HG02870 (cell line): Measurements from ENCODE around the gene CALN1.
"Not testable (repeated sequence)": the region's sequence is repeated elsewhere in the genome, so short reads cannot be mapped to it uniquely, and the experiment has no call there.

ENCODE experiments used
- ATAC-seq: cut with Tn5 transposase; IDR thresholded peaks from one replicate; pipeline ENCODE4 v1.9.1; 2021; ENCODE audit warnings: mild to moderate bottlenecking, moderate library complexity; ENCODE audit not compliant: unreplicated experiment

Gene CALN1

DNA sequence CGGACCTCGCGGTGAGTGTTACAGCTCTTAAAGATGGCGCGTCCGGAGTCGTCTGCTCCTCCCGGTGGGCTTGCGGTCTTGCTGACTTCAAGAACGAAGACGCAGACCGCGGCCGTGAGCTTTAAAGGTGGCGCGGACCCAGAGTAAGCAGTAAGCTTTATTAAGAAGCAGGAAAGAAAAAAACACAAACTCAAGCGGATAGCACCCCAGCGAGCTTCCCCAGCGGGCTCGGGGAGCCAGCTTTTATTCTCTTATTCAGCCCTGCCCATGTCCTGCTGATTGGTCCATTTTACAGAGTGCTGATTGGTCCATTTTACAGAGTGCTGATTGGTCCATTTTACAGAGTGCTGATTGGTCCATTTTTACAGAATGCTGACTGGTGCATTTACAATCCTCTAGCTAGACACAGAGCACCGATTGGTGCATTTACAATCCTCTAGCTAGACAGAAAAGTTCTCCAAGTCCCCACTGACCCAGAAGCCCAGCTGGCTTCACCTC is at the start of gene CALN1:
TSS of gene CALN1 (minus strand) at position 218 of the 498 bp plus-strand sequence.
- ATAC-seq: not testable (repeated sequence)

DNA sequence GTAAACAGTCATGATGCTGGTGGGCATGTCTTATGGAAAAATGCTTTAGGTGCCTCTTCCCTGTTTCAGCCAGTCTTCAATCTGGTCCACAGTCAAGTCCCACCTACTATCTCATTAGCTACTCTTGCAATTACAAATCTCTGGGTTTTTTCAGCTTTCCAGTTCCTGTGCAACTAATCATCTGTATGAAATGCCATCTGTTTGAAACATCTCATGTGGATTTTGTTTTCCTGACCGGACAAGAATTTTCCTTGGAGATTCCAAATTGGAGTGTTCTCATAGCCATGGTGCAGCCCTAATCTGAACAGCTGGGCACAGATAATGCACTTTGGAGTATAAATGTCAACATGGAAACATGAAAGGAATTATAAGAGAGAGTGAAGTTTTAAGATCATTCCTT is 41.3 kb upstream of the CALN1 start:
- no peak for ATAC-seq

GRCh38 chr7:72447465-72448204 is 35.5 kb upstream of the CALN1 start:
- ATAC-seq: no peak

- no peak for ATAC-seq
Measured at GRCh38 chr7:72446591-72447462, 34.7 kb upstream of the CALN1 start.

- ATAC-seq: no peak
Measured at GRCh38 chr7:72446131-72446530, 34.0 kb upstream of the CALN1 start.

DNA sequence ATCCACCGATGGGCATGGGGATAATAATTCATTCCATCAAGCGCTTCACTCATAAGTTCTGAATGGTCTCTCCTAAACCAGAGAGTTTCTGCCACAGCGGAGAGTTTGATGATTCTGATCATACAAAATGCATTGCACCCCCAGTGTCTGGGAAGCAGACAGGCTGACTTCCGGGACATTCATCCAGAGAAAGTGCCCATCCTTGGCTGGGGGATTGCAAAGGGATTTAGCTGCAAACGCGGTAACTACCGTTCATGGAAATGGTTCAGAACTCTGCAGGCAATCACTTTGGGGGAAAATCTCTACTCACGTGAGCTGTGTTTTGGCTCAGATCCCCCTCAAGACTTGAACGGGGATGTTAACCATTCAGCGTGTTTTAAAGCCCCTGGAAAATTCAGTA is 33.4 kb upstream of the CALN1 start:
- ATAC-seq: no peak

DNA sequence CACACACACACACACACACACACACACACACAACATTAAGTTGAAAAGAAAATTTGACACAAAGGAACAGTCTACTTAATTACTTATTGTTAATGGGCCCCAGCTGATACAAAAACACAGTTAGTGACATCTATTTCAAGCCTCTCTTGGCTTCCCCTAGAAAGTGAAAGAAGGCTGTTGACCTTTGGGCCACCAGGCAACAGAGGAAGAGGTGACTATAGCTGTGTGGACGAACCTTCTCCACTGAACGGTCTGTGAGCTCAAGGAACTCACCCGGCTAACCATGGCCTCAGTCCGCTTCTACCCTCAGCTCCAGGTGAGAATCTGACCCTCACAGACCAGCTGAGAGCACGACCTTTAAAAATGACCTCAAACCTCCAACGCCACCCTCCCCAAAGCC is 32.9 kb upstream of the CALN1 start:
- no peak for ATAC-seq

GRCh38 chr7:72444026-72444776 is 32.1 kb upstream of the CALN1 start:
- ATAC-seq: peak; percentile 45

DNA sequence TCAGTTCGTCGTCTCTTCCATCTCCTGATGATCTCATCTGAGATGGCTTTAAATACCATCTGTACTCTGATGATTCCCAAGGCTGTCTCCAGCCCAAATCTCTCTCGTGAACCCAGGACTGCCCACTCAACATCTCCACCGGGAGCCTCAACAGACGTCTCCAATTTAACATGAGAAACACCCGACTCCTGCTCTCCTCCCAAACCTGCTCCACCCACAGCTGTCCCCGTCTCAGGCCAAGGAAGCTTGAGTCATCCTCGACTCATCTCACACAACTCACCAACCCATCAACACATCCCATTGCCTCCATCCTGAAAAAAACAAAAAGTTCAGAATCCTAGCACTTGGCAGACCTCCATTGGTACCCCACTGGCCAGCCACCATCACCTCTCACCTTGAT is 29.7 kb upstream of the CALN1 start:
- ATAC-seq: no peak

- ATAC-seq: no peak
Measured at GRCh38 chr7:72438491-72438890, 26.4 kb upstream of the CALN1 start.

- ATAC-seq: no peak
Measured at GRCh38 chr7:72437610-72438009, 25.5 kb upstream of the CALN1 start.

DNA sequence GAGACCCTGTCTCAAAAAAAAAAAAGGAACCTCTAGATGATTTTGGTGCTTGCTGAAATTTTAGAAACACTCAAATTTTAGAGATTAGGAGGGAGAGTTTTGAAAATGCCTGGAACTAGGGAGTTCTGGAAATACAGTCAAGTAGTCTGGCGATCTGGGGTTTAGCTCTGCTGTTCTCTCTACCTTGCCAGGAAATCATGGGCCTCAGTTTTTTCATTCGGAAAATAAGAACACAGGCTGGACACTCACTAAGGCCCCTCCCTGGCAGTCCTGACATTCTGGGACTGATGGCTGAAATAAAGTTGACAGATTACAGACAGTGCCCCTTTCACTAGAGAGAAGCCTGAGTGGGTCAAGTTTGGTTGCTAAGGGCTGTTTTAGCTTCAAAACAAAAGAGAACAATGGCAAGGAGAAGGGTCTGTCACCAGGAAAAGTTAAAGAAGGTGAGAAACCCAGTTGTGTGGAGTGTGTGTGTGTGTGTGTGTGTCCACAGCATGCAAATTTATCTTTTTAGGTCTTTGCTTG is 25.0 kb upstream of the CALN1 start:
- no peak for ATAC-seq

GRCh38 chr7:72435925-72436480 is 23.9 kb upstream of the CALN1 start:
- no peak for ATAC-seq

- ATAC-seq: no peak
Measured at GRCh38 chr7:72435366-72435765, 23.2 kb upstream of the CALN1 start.

DNA sequence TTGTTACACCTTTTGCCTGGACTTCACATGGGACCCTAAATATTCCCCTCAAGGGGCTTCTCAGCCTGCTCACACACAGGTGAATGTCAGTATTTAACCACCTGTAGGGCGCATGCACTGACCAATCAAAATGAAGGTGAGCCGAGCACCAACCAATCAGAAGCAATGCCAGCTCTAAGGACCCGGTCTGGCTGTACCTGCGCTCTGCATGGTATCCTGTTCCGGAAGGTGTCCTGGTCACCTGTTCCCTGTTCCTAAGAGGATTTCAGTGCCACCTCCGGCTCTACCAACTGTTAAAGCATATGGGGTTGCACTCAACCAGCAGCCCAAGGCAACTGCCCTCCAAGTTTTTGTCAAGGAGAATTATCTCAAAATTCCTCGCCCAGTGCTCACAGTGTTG is 18.4 kb upstream of the CALN1 start:
- ATAC-seq: no peak

- ATAC-seq: no peak
Measured at GRCh38 chr7:72429316-72429715, 17.2 kb upstream of the CALN1 start.

GRCh38 chr7:72416846-72417245 is 4.7 kb upstream of the CALN1 start:
- ATAC-seq: no peak

DNA sequence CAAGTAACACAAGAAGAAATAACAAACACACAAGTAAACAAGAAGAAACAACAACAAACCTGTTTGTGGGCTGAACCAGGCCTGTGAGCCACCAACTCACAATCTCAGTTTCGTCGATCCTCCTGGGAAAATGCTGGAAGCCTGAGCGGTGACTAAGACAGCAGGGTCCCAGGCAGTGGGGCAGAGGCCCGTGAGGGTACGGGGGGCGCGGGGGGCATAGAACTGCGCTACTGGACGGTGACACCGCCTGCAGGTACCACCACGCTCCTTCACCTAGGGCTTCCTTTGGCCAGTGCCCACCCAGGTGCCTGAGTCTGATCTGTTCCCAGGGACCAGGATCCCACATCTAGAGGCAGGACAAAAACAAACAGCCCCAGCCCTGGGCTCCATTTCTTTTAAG is 3.4 kb upstream of the CALN1 start:
- ATAC-seq: no peak

DNA sequence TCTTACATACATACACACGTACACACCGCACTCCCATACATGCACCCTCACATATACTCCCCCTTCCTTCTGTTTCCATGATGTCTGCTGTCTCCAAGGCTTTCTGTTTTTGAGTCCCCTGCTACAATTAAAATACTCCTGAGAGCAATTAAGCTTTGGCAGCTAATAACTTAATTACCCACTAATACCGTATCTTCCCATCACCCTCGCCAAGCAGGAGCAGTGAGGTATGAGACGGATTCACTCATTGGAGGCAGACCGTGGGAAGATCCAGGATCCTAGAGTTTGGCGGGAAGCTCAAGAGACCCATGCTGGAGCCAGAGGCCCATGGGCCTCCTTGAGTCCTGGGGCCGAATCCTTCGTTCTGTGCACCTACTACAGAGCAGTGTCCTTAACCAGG is 1.7 kb upstream of the CALN1 start:
- ATAC-seq: no peak

- no peak for ATAC-seq
Measured at GRCh38 chr7:72413290-72413689, 1.2 kb upstream of the CALN1 start.

DNA sequence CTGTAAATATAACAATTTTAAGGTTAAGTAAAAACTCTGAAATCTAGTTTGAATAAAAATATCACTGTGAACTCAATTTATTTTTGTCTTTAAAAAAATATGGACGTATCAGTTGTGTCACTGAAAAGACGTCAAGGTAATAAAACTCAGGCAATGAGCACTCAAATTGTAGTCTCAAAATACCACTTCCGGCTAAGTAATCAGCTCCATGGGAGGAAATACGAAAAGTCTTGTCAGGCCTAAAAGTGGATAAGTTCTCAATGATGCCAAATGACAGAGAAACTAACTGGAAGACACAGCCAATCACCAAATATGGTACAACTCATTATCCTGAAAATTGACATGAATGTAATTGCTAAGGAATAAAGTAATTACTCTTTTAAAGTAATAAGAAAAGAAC is 719 bp downstream of the CALN1 start:
- ATAC-seq: no peak
